GM10266 (cell line): ENCODE data around the gene OCSTAMP.

Experiments
- DNase-seq: peaks from one replicate; pipeline ENCODE4 v3.0.0; 2012; ENCODE audit errors: extremely low spot score
- TF ChIP-seq, protein P1 (sequence below): IDR thresholded peaks from 2 replicates; pipeline ENCODE4 v1.5.1; 2012; ENCODE audit warnings: mild to moderate bottlenecking, low read depth; ENCODE audit not compliant: control insufficient read depth, insufficient read depth; ENCODE audit errors: missing control alignments

Gene OCSTAMP

DNA sequence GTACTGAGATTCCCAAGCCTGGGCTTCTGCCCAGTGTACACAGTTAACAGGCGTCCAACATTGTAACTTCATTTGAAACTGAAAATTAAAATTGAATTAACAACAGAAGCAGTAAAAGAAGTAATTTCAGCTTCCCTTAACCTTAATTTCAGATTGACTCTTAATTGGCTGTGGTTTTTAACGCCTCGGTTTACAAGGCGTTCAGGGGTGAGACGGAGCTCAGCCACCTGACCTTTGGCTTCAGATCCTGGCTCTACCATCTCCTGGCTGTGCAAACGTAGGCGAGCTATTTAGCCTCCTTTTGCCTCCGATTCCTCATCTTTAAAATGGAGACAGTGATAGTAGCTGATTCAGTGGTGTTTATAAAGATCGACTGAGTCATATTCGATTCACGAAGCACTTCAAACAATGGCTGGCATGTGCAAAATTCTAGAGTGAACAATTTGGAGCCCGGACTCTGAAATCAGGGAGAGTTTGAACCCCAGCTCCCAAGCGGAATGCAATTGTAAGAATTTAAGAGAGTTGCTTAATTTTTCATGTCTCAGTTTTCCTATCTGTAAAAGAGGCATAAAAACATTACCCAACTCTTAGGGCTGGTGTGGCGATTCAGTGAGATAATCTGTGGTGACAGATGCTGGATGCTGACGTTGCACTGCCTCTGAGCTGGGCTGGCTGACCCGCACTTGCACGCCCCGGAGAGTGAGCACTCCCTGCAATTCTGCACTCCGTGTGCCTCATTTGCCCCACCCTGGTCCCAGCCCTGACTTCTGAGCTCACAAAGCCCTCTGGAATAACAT is 23.5 kb upstream of the OCSTAMP start:
- DNase-seq, result no peak
- TF ChIP-seq, protein P1, sequence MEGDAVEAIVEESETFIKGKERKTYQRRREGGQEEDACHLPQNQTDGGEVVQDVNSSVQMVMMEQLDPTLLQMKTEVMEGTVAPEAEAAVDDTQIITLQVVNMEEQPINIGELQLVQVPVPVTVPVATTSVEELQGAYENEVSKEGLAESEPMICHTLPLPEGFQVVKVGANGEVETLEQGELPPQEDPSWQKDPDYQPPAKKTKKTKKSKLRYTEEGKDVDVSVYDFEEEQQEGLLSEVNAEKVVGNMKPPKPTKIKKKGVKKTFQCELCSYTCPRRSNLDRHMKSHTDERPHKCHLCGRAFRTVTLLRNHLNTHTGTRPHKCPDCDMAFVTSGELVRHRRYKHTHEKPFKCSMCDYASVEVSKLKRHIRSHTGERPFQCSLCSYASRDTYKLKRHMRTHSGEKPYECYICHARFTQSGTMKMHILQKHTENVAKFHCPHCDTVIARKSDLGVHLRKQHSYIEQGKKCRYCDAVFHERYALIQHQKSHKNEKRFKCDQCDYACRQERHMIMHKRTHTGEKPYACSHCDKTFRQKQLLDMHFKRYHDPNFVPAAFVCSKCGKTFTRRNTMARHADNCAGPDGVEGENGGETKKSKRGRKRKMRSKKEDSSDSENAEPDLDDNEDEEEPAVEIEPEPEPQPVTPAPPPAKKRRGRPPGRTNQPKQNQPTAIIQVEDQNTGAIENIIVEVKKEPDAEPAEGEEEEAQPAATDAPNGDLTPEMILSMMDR, result no peak

DNA sequence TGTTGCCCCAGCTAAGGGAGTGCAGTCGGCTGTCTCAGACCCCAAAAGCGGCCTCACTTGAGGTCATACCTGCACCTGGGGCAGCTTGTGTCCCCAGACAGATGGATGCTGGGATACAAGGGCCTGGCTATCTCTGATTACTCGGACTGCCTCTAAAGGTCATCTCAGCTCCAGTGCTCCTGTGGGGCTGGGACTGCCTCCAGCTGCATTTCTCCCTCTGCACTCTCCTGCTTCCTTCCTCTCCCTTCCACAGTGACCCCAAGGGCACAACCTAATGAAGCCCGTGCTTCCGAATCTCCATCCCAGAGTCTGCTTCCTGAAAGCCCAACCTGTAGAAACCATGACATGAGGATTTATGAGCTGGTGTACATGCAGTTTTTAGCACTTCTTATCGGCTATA is 22.8 kb upstream of the OCSTAMP start:
- TF ChIP-seq, protein P1, result no peak

DNA sequence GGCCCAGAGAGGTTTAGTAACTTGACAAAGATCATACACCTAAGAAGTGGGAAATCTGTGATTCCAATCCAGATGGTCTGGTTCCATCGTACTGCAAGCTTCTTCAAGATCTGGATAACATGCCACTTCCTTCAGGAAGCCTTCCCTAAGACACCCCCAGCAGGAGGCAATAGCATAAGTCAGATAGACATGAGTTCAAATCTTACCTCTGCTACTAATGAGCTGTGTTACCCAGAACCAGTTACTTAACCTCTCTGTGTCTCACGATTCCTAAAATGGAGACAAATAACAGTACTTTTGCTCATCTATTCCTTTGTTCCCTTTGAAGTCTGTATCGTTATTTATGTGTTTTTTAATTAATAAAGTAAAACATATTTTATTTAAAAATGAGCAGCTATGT is 22.3 kb upstream of the OCSTAMP start:
- DNase-seq, result no peak
- TF ChIP-seq, protein P1, result no peak

More for the DNA sequence above, 22.8 kb upstream of the OCSTAMP start:
- no peak for DNase-seq

DNA sequence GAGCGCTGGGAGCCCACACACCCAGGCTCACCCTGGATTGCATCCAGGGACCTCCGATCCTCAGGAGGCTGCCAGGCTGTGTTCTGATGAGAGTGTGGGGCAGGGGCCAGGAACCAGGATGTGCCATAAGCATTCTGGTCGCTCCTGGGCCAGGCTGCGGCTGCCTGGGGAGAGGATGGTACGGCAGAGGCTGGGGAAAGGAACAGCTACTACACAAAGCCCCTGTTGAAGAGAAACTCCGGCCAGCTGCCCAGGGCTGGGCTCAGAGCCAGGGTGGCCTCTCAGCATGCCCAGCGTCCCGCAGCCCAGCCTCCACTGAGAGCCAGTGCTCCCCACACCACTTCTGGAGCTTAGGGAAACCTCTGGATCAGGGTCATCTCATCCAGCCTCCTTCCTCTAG is 21.7 kb upstream of the OCSTAMP start:
- TF ChIP-seq, protein P1, result no peak
- no peak for DNase-seq

DNA sequence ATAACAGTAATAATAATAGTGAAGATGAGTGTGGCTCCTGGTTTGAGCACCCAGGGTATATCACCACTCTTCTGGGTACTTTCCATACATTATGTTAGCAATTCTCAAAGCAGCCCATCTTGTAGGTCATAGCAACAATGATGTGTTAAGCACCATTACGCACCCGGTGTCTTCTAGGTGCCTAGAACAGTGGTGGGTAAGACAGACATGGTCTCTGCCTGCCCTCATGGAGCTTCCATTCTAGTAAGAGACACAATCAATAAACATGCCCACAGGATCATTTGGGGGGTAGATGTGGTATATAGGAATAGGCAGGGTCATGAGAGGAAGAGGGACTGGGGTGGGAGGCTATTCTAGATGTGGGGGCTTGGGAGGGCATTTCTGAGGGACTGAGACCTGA is 21.0 kb upstream of the OCSTAMP start:
- DNase-seq, result no peak
- TF ChIP-seq, protein P1, result no peak

DNA sequence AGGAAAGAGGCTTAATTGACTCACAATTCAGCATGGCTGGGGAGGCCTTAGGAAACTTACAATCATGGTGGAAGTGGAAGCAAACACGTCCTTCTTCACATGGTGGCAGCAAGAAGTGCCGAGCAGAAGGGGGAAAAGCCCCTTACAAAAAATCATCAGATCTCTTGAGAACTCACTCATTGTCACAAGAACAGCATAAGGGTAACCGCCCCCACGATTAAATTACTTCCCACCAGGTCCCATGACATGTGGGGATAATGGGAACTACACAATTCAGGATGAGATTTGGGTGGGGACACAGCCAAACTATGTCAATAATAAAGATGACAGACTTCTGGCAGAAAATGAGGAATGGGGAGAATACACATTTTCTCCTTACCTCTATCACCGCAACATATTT is 20.5 kb upstream of the OCSTAMP start:
- TF ChIP-seq, protein P1, result no peak

DNA sequence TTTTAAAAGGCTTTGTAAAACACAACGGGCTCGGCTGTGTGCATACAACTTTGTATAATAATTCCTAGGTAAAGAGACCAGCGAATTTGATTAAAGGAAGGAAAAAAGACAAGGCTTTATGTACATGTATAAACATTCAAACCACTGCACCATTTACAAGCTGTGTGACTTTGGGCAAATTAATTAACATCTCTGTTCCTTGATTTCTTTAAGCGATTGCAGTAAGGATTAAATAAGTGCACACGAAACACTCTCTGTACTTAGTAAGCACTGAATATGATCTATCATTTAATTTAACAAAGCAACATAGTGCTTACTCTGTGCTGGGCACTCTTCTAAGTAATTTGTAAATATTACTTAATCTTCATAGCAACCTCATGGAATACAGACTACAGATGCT is 19.5 kb upstream of the OCSTAMP start:
- DNase-seq, result no peak
- TF ChIP-seq, protein P1, result no peak

More for the DNA sequence above, 20.5 kb upstream of the OCSTAMP start:
- no peak for DNase-seq
